Measurements from ENCODE around the gene CMBL.
"Not testable (repeated sequence)": the region's sequence is repeated elsewhere in the genome, so short reads cannot be mapped to it uniquely, and the experiment has no call there.

The CMBL gene

DNA sequence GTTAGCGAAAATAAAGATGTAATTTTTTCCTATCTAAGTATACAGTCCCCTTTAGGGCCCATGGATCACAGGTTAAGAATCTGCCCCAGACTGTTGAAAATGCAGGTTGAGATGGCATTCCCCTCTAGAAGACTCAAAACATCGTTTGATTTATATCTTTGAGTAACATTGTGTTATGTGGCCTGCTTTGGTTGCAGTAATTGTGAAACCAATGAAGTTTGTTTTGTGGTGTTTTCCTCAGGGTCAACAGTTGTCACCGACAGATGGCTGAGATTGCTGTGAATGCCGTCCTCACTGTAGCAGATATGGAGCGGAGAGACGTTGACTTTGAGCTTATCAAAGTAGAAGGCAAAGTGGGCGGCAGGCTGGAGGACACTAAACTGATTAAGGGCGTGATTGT lies 49.8 kb downstream of the CMBL start:
- DNase-seq (ENCODE audit: low spot score): no peak

DNA sequence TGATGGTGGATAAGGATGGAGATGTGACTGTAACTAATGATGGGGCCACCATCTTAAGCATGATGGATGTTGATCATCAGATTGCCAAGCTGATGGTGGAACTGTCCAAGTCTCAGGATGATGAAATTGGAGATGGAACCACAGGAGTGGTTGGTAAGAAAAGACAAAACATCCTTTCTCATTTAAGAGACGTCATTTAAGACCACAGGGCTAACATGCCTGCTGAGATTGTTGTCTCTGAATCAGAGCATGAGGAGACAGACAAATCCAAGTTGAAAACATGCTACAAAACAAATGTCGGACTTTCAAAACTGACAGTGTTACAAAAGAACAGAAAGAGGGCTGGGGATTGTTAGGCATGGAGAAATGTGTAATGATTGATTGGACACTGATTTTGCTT lies 53.0 kb downstream of the CMBL start:
- DNase-seq (ENCODE audit: low spot score): no peak

DNA sequence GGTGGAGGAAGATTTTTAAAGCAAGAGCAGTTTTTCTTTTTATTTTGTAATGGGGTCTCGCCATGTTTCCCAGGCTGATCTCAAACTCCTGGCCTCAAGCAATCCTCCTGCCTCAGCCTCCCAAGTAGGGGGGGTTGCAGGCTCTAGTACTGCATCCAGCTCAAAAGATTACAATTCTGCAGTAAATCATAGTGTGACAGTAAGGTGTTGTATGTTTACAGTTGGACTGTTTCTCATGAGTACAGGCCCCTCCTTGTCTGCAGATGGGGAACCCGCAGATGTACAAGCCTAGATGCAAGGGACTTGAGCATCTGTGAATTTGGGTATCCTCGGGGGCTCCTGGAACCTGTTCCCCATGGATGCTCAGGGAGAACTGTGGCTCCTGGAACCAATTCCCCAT lies 54.3 kb downstream of the CMBL start:
- DNase-seq (ENCODE audit: low spot score): no peak

DNA sequence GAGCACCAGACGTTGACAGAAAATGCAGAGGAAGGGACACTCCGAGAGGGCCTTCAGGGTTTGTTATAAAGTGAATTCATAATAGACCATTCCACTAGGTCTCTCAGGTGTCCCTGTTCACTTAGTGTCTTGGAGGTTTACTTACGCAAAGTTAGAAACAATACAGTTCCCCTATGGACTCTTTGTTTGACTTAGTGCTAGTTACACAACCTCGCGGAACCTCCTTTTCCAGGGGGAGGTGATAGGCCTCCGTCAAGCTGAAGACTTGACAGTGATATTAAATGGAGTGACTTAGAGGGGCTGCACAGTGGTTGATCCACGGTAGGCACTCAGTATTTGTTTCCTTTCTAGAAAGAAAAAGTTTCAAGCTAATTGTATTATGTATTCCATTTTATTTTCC lies 56.3 kb downstream of the CMBL start:
- no peak for DNase-seq (ENCODE audit: low spot score)

DNA sequence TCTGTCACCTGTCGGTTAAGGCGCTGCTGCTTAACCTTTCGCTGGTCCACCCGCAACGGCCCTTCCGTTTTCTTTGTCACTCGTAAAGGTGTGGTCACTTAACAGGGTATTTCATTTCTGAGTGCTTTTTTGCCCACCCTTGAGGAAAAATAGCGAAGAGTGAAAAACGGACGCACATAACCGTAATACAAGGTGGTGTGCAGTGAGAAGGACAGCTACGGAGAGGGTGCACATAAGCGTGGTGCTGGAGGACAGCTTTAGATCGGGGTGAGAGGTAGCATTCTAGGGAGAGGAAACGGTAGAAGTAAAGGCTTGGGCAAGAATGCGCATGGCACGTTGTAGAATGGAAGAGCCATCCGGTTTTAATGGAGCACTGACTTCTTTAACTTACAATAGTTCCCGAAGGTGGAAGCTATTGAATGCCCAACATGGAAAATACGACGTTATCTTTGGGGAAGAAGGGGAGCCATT lies 56.9 kb downstream of the CMBL start:
- DNase-seq (ENCODE audit: low spot score): no peak

DNA sequence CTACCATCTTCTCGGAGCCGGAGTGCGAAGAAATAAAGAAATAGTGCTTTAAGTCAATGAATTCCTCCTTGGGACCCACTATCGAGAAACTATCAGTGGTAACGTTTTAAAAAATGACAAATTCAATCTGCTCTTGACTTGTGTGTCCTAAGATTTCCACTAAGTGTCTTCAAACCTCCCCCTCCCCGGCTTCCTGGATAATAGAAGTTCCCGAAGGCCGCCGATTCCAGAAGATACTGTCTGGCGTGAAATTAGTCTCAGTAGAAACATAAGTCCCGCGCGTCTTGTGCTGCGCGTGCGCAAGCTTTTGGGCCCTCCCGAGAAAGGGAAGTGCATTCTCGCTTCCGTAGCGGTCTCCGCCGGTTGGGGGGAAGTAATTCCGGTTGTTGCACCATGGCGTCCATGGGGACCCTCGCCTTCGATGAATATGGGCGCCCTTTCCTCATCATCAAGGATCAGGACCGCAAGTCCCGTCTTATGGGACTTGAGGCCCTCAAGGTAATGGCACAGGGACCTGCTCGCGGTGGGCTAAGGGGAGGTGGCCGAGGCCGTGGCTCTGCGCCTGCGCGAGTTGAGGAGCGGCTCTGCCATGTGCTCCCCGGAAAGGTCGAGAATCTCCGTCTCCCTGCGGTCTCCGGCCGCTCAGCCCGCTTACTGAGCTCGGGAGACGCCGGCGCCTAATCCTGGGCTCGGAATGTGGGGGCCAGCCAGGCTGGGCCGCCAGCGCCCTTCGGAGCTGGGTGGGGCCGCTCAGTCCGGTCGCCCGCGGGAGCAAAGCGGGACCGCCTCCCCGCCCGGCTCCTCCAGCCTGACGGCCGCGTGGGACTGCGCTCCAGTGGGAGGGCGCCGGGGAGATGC lies 57.5 kb downstream of the CMBL start, which contains the start of gene CCT5:
CCT5 (plus strand) TSS at position 333 of the 858 bp plus-strand sequence; CDS start at position 394, 61 bp downstream.
- DNase-seq (ENCODE audit: low spot score): peak; percentile 93

DNA sequence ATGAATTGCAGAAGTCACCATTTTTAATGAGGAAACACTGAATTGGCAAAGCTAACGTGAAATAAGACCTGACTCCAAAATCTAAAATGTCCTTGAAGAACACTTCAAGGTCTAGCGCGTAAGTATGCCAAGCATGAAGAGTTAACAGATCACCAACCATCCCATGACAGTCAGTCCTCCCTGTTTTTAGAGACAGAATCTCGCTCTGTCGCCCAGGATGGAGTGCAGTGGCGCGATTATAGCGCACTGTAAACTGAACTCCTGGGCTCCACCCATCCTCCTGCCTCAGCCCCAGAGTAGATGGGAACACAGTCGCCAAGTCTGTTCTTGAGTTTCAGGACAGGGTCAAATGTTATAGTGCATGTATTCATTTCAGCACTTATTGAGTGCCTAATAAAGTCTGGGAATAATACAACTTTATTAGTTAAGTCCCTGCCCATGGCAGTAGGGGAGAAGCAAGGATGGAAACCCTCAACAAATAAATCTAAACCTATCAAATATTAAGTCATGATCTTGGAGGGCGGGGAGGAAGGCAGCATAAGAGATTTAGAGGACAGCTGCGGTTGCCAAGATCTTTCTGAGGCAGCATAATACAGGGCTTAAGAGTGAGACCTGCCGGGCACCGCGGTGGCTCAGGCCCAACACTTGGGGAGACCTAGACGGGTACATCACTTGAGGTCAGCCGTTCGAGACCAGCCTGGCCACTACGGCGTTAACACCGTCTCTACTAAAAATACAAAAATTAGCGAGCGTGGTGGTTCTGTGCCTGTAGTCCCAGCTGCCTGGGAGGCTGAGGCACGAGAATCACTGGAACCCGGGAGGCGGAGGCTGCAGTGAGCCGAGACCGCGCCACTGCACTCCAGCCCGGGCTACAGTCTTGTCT lies 59.1 kb downstream of the CMBL start:
- DNase-seq (ENCODE audit: low spot score): peak; percentile 49

DNA sequence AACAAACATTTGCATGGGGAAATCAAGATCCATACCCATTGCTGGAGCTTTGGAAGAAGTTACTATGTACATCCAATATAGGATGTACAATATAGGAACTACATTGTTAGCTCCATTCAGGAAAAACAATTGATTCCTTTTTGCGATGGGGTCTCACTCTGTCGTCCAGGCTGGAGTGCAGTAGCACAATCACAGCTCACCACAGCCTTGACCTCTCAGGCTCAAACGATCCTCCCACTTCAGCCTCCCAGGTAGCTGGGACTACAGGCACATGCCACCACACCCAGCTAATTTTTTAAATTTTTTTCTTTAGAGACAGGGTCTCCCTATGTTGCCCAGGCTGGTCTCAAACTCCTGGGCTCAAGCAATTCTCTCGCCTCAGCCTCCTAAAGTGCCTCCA lies 60.5 kb downstream of the CMBL start:
- DNase-seq (ENCODE audit: low spot score): not testable (repeated sequence)

DNA sequence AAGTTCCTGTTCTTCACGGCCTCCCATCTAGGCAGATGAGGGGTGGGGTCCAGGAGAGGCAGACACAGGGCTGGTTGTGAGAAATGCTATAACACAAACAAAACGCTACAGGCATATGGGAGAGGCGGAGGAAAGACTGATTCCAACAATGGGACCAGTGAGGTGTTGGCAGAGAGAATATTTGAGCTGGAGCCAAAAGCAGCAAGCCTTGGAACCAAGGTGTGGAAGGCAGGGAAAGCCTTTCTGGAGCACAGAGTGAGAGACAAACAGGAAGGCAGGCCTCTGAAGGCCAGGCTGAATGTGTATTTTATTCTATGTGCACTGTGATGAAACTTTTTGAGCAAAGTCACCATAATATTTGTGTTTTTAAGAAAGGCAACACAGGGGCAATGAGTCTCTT lies 60.9 kb downstream of the CMBL start:
- DNase-seq (ENCODE audit: low spot score): no peak

DNA sequence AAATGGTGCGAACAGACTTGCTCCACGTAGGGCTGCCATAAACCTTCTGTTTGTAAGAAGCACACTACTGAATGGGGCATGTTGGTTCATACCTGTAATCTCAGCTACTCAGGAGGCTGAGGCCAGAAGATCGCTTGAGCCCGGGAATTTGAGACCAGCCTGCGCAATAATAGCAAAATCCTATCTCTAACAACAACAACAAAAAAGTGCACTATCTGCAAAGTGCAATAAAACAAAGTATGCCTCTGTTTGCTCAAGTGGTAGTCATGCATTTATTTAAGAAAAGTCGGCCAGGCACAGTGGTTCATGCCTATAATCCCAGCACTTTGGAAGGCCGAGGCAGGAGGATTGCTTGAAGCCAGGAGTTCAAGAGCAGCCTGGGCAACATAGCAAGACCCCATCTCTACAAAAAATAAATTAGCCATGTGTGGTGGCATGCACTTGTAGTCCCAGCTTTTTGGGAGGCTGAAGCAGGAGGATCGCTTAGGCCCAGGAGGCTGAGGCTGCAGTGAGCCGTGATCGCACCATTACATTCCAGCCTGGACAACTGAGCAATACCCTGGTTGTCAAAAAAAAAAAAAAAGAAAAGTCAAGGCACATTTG lies 63.3 kb downstream of the CMBL start:
- no peak for DNase-seq (ENCODE audit: low spot score)

DNA sequence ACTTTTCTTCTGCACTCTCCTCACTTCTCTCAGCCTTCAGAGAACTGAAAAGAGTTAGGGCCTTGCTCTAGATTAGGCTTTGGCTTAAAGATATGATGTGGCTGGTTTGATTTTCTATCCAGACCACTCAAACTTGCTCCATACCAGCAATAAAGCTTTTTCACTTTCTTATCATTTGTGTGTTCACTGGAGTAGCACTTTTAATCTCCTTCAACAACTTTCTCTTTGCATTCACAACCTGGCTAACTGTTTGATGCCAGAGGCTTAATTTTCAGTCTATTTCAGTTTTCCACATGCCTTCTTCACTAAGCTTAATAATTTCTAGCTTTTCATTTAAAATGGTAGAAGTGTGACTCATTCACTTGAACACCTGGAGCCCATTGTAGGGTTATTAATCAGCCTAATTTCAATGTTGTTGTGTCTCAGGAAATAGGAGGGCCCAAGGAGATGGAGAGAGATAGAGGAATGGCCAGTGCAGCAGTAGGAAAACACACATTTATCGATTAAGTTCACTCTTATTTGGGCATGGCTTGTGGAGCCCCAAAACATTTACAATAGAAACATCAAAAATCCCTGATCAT lies 64.0 kb downstream of the CMBL start:
- DNase-seq (ENCODE audit: low spot score): no peak

DNA sequence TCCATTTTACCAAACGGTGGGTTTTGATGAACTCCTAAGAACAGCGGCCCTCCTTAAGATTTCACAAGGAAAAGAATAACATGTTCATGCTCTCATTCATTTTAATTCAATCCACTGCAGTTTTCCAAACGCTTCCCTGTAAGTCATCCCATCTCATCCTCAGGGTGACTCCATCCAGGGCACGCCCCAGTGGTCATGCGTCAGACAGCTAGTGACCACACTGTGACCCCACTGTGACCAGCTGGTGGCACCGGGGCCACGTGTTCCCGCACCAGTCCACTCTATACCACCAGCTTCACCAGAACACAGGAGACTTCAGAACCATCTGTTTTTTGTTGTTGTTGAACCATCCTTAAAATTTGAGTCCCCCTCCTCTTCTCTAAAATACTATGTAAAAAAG lies 72.4 kb downstream of the CMBL start:
- no peak for DNase-seq (ENCODE audit: low spot score)

DNA sequence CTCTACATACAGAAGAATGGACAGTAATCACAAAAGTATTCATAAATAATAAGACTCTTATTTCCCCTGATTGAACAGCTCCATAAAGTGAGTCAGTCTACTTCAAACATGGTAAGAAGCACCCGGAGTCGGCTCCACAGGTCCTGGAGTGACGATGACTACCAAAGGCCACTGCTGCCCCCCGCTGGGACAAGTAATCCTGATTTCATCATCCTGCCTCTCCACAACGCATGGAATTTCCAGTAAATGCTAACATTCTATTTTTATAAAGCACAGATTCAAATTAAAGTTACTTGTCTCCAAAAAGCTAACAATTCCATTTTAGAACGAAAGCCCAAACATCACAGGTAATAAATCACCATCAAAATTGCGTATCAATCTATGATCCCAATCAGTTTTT lies 74.2 kb downstream of the CMBL start:
- DNase-seq (ENCODE audit: low spot score): no peak

DNA sequence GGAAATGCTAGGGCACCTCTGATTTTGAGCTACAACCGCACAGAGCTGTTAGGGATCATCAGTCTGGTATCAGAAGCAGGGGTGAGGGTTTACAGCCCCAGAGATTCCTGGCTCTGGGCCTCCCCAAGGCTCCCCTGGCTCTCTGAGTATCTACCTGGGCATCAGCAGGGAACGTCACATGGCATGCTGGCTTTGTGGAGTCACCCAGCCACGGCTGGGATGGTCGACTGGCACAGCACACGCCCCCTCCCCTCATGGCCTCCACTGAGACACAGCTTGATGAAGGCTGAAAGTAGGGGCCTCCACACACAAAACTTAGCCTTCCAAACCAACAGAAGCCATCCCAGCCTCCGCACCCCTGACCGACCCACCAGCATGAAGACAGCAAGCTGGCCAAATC lies 74.7 kb downstream of the CMBL start:
- no peak for DNase-seq (ENCODE audit: low spot score)

DNA sequence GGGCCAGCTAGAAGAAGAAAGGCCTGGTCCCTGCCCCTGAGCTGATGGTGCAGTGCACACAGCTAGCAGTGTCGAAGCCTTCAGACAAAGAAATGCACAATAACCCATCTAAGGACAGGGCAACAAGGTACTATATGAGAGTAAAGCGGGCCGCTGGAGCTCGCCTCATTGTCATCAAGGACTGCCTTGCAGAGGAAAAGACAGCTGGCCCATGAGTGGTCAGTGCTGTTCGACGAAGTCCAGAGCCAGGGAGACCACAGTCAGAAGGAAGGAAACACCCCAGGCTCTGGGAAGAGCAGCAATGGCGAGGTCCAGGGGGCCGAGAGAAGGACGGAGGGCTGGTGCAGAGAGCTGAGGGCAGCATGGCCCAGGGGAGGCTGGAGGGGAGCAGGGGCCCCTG lies 75.3 kb downstream of the CMBL start:
- DNase-seq (ENCODE audit: low spot score): no peak

DNA sequence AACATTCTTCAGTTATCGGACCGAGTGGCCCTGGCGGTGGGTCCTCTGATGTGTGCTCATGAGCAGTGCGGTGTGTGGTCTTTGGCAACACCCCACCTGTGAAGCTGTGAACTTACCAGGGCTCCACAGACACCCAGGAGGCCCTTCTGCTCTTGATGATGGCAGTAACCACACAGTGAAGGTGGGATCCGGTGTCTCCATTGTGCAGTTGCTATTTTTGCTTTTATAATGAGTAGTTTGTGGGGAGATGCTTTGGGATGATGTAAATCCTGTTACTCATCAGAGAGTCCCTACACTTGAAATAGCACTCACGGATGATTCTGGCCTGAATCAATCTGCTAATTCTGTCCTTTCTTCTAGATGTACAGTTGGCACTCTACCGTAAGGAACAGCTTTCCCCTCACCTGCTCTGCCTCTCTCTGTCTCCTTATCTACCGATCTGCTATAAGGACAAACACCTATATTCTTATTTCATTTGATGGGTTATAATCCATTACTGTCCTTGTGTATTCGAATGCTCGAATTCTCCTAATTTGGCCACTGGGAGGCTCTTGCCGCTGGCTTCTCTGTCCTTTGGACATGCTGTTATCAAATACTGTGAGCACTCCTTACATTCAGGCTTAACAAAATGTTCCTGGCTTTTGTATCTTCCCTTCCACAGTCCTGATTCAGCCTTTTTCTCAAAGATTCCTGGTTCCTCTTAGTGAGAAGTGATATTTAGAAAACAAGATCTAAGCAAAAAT lies 78.2 kb downstream of the CMBL start:
- DNase-seq (ENCODE audit: low spot score): no peak

DNA sequence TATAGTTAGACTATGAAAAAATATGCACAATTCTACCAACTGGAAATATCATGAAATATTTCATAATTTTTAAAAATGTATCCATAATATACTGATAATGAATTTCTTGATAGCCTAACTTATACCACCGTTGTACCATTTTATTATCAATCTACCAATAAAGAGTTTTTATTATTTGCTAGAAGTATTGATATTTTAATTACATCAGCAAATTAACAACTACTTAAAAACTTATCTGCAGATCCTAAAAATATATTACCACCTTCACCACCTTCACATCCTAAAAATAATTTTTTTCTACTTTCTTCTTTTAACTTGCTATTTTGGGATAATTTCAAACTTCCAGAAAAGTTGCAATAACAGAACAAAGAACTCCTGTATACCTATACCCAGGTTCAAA lies 79.4 kb downstream of the CMBL start:
- no peak for DNase-seq (ENCODE audit: low spot score)

Data from ecto neural progenitor cell (in vitro differentiated cells).